ENCODE measurements around the gene SLC25A23.

Gene SLC25A23

DNA sequence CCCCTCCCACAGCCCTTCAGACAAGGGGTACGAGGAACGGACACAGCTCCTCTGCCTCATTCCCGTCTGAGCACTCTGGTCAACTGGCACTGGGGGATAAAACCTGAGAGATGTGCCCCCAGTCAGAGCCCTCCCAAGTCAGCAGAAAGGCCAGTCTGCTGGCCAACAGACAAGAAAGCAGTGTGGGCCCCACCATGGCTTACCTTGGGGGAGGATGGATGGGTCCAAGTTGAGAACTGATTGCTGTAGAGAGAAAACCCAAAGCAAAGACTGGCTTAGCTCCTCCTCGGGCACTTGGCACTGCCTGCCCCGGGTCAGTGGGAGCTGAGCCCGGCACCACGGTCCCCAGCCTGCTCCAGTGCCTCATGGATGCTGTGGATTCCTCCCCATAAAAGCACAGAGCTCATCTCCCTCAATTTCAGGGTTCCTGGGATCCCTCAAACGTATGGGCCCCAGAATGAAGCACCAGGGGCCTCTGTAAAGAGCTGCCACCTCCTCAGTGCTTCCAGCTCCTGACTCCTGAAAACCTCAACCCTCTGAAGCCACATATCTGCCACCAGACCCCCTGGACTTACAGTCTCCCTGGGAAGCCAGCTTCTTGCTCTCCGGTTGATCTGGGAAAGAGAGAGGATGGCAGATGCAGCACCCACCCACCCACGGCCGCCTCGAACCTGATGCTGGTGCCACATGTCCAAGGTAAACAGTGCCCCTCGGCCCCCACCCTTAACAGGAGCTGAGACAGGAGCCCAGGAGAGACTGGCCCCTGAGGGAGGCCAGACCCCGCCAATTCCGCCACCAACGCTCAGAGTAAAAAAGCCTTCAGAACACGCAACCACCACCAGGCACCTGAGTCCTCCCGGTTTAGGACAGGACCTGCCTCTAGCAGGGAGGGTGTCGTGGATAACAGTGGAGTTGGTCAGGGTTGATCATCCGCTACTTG lies 38.2 kb downstream of the SLC25A23 start:
- WGBS: 94% methylated on average over 20 of the region's 20 CpGs
- no peaks in the 10 kb centered on the region for H3K27me3 ChIP-seq (ENCODE audit: insufficient read depth, low read length)
- H3K4me3 ChIP-seq (ENCODE audit: low read length): no peak overlapping the region
- peaks cover 66% of the 10 kb centered on the region for H3K36me3 ChIP-seq (ENCODE audit: insufficient read depth, low read length)
- H3K9me3 ChIP-seq (ENCODE audit: insufficient read depth, low read depth, low read length): peaks cover 5% of the 10 kb centered on the region; the same call in 1 of the 2 replicates
- no peaks in the 10 kb centered on the region for H3K4me1 ChIP-seq (ENCODE audit: insufficient read depth, low read length)
- H3K9ac ChIP-seq (ENCODE audit: low read depth, low read length): no peak overlapping the region
- H3K27ac ChIP-seq (ENCODE audit: low read depth, low read length): no peak overlapping the region

DNA sequence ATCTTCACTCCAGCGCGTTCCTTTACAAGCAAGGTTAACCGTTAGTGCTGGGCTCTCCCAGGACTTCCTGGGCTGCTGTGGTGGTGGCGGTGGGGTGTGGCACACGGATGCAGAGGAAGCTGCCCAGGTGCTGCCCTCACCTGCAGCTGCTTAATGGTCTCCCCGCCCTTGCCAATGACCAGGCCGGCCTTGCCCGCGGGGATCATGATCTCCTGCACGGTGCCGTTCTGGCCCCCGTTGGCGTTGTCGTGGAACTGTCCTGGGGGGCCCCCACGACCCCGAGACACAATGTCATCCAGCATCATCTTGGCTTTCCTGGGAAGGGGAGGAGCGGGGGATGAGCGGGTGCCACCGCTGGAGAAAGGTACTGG lies 41.0 kb downstream of the SLC25A23 start:
- no peak overlapping the region for H3K4me3 ChIP-seq (ENCODE audit: low read length)
- H3K9ac ChIP-seq (ENCODE audit: low read depth, low read length): no peak overlapping the region
- H3K27me3 ChIP-seq (ENCODE audit: insufficient read depth, low read length): no peaks in the 10 kb centered on the region
- H3K9me3 ChIP-seq (ENCODE audit: insufficient read depth, low read depth, low read length): no peaks in the 10 kb centered on the region
- H3K27ac ChIP-seq (ENCODE audit: low read depth, low read length): no peak overlapping the region
- peaks cover 92% of the 10 kb centered on the region for H3K36me3 ChIP-seq (ENCODE audit: insufficient read depth, low read length)
- 96% methylated on average over 19 of the region's 19 CpGs for WGBS
- H3K4me1 ChIP-seq (ENCODE audit: insufficient read depth, low read length): no peaks in the 10 kb centered on the region

DNA sequence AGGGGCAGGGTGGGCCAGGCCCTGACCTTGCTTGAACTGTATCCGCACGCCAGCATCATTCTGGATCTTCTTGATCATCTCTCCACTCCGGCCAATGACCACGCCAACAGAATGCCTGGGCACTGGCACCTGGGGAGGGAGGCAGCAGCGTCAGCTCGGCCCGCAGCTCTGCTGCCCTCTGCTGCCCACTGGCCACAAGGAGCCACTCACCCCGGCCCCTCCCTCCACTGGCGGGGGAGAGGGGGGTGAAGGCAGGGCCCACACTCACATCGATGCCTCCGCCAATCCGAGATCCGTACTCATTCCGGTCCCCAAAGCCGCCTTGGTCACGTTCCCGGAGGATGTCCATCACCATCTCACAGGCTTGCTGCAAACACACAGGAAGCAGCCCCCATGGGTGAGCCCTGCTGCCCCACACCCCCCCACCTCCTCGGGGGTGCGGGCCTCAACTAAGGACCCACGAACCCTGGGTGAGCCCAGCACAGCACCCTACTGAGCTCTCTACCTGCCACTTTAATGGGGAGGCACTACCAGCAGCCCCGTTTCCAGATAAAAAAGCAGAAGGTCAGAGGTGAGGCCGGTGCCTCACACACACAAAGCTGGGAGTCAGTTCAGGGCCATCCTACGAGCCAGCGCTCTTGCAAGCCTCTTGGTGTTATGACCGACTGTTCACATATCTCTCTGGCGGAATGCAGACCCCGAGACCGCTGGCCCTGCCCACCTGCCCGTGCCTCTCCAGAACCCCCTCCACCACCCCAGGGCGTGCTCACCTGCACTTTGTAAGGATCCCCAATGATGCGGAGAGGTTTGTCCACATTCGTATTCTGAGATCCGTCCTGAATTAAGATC lies 41.7 kb downstream of the SLC25A23 start:
- Histone ChIP-seq H3K4me1 (ENCODE audit: insufficient read depth, low read length) (no peaks in the 10 kb centered on the region), H3K9ac (ENCODE audit: low read depth, low read length) (no peak overlapping the region), H3K36me3 (ENCODE audit: insufficient read depth, low read length) (peaks cover 94% of the 10 kb centered on the region), H3K4me3 (ENCODE audit: low read length) (no peak overlapping the region), H3K27ac (ENCODE audit: low read depth, low read length) (no peak overlapping the region), H3K9me3 (ENCODE audit: insufficient read depth, low read depth, low read length) (no peaks in the 10 kb centered on the region), H3K27me3 (ENCODE audit: insufficient read depth, low read length) (no peaks in the 10 kb centered on the region)
- 94% methylated on average over 33 of the region's 33 CpGs for WGBS

DNA sequence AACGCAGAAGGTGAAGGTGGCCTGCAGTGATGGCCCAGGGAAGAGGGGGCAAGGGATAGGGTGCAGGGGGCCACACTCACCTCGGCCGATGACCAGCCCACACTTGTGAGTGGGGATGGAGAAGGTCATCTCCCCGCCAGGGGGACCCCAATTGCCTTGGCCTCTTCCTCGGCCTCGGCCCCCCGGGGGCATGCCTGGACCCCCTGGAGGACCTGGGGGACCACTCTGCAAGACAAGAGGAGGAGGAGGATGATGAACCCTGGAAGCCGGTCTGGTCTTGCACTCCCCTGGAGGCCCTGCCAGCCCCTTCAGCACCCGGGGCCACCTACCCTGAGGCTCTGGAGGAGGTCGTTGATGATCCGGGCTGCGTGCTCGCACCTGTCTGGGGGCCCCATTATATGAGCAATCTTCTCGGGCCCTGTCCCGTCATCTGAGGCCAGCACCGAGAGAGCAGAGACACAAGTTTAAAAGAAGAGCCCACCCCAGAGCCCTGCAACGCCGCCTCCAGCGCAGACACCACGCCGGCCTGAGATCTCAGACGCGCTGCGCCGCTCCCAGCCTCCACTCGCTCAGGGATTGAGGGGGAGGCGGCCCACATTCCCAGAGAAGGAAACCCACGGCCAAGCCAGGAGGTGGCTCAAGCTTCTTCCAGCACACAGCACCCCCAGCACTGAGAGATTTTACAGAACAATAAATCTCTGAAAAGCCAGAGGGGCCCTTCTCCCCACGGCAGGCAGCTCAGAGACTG lies 42.8 kb downstream of the SLC25A23 start:
- H3K4me1 ChIP-seq (ENCODE audit: insufficient read depth, low read length): no peaks in the 10 kb centered on the region
- no peak overlapping the region for H3K9ac ChIP-seq (ENCODE audit: low read depth, low read length)
- peaks cover 83% of the 10 kb centered on the region for H3K36me3 ChIP-seq (ENCODE audit: insufficient read depth, low read length)
- H3K27me3 ChIP-seq (ENCODE audit: insufficient read depth, low read length): no peaks in the 10 kb centered on the region
- no peak overlapping the region for H3K27ac ChIP-seq (ENCODE audit: low read depth, low read length)
- 96% methylated on average over 29 of the region's 29 CpGs for WGBS
- no peaks in the 10 kb centered on the region for H3K9me3 ChIP-seq (ENCODE audit: insufficient read depth, low read depth, low read length)
- no peak overlapping the region for H3K4me3 ChIP-seq (ENCODE audit: low read length)

DNA sequence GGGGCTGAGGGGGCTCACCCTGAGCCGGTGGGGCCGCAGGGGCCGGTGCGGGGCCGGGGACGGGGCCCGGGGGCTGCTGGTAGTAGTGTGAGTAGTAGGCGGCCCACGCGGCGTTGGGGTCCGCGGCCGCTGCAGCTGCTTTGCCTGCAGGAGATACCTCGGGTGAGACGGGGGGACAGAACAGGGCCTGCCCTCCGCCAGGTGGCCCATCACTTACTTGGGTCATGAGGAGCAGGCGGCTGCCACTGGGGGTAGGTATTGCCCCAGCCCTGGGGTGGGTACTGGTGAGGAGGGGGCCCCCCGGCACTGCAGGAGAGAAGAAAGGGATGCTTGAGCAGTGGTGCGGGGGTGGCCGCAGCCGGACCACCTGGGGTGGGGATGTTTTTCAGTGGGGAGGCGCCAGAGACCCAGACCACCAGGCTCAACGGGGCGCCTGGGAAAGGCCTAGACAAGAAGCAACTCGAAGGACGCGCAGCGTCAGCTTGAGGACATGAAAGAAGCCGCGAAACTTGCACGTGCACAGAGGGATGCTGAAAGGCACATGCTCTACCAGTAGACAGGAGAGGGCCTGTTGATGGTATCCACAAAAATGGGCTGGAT lies 43.9 kb downstream of the SLC25A23 start:
- Histone ChIP-seq H3K27ac (ENCODE audit: low read depth, low read length) (no peak overlapping the region), H3K27me3 (ENCODE audit: insufficient read depth, low read length) (no peaks in the 10 kb centered on the region), H3K4me1 (ENCODE audit: insufficient read depth, low read length) (no peaks in the 10 kb centered on the region), H3K36me3 (ENCODE audit: insufficient read depth, low read length) (peaks cover 71% of the 10 kb centered on the region), H3K9me3 (ENCODE audit: insufficient read depth, low read depth, low read length) (no peaks in the 10 kb centered on the region), H3K9ac (ENCODE audit: low read depth, low read length) (no peak overlapping the region), H3K4me3 (ENCODE audit: low read length) (no peak overlapping the region)
- 96% methylated on average over 32 of the region's 32 CpGs for WGBS

DNA sequence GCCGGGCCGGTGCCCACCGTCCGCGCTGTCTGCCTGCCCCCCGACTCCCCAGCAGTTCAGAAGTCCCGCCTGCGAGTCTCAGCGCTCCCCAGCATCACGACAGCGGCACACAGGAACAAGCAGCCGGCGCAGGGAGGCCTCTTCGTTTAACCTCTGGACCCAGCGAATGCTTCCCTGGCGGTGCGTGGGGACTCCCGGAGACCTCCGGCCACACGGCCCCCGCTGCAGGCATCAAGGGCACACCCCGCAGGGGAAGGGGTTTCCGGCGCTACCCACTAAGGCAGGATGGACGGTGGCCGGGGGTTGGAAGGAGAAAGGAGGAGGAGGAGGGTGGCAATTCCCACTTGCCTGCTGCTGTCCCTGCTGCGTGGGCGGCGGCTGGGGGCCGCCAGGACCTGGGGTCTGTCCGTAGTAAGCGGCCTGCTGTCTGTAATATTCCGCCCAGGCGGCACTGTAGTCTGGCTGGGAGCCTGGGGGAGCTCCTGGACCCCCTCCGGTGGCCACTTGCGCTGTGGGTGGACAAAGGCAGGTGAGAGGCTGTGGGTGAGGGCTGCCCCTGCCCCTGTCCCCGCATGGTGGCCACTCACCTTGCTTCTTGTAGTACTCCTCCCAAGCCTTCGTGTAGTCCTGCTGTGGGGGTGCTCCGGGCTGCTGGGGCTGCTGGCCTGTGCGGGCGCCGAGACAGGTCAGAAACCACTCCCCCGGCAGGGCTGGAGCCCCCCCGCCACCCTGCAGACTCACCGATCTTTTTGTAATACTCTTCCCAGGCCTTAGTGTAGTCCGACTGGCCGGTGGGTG lies 44.6 kb downstream of the SLC25A23 start:
- Histone ChIP-seq H3K9ac (ENCODE audit: low read depth, low read length) (no peak overlapping the region), H3K4me1 (ENCODE audit: insufficient read depth, low read length) (no peaks in the 10 kb centered on the region), H3K9me3 (ENCODE audit: insufficient read depth, low read depth, low read length) (no peaks in the 10 kb centered on the region), H3K4me3 (ENCODE audit: low read length) (no peak overlapping the region), H3K36me3 (ENCODE audit: insufficient read depth, low read length) (peaks cover 64% of the 10 kb centered on the region), H3K27ac (ENCODE audit: low read depth, low read length) (no peak overlapping the region), H3K27me3 (ENCODE audit: insufficient read depth, low read length) (no peaks in the 10 kb centered on the region)
- WGBS: 96% methylated on average over 47 of the region's 47 CpGs

DNA sequence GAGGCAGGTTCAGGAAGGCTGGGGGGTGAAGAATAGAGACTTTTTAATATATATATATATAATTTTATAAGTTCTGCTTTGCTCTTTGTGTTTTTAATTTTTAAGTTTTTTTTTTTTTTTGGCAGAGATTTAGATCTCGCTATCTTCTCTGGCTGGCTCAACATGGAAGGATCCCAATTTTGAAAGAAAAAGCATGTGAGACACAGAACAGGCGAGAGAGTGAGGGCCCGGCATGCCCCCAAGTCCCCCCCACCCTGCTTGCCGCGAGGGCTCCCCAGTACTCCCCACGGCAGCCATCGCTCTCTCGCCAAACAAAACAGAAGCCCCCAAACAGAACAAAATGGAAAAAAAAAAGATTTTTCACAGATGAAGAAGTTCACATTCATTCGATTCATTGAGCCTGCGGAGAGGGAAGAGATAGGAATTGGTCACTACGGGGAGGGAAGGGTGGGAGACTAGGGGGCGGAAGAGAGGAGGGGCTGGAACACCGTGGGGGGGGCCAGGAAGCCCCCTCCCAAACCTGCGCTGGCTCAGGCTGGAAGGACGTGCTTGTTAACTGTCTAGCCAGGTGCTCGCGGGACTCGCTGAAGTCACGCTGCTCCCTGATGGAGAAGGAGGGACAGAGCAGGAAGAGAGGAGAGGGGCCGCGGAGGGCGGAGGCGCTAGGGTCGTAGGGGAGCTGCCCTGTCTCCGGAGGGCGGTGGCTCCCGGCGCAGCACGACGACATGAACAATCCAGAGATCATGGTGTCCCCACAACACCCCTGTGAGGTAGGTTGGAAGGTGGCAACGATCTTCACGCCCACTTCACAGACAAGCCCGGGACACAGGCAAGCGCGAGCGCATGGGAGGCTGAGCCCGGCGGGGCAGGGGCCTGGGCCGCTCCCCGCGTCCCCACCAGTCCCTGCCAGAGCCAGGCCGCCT lies 45.6 kb downstream of the SLC25A23 start:
- Histone ChIP-seq H3K9me3 (ENCODE audit: insufficient read depth, low read depth, low read length) (no peaks in the 10 kb centered on the region), H3K9ac (ENCODE audit: low read depth, low read length) (no peak overlapping the region), H3K4me1 (ENCODE audit: insufficient read depth, low read length) (no peaks in the 10 kb centered on the region), H3K27me3 (ENCODE audit: insufficient read depth, low read length) (no peaks in the 10 kb centered on the region), H3K36me3 (ENCODE audit: insufficient read depth, low read length) (peaks cover 54% of the 10 kb centered on the region), H3K4me3 (ENCODE audit: low read length) (no peak overlapping the region), H3K27ac (ENCODE audit: low read depth, low read length) (no peak overlapping the region)
- WGBS: 87% methylated on average over 42 of the region's 42 CpGs

DNA sequence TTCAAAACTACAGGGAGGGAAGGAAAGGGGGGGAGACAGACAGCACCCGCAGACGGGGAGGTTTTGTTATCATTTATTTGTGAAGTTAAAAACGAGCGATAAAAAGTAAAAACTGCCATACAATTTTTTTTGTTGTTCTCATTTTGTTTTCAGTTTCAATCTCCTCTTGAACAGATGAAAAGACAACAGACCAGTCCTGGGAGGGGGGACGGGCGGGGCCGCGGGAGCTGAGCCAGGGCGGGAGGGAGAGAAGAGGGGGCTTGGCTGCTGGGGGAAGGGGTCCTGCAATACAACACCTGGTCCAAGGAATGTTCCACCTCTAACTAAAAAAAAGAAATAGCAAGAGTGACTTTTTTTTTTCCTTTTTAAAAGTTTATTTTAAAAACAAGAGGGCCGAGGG lies 46.3 kb downstream of the SLC25A23 start:
- Histone ChIP-seq H3K27me3 (ENCODE audit: insufficient read depth, low read length) (no peaks in the 10 kb centered on the region), H3K4me3 (ENCODE audit: low read length) (no peak overlapping the region), H3K9ac (ENCODE audit: low read depth, low read length) (no peak overlapping the region), H3K36me3 (ENCODE audit: insufficient read depth, low read length) (peaks cover 47% of the 10 kb centered on the region), H3K9me3 (ENCODE audit: insufficient read depth, low read depth, low read length) (no peaks in the 10 kb centered on the region), H3K27ac (ENCODE audit: low read depth, low read length) (no peak overlapping the region), H3K4me1 (ENCODE audit: insufficient read depth, low read length) (no peaks in the 10 kb centered on the region)
- WGBS: 94% methylated on average over 3 of the region's 10 CpGs

DNA sequence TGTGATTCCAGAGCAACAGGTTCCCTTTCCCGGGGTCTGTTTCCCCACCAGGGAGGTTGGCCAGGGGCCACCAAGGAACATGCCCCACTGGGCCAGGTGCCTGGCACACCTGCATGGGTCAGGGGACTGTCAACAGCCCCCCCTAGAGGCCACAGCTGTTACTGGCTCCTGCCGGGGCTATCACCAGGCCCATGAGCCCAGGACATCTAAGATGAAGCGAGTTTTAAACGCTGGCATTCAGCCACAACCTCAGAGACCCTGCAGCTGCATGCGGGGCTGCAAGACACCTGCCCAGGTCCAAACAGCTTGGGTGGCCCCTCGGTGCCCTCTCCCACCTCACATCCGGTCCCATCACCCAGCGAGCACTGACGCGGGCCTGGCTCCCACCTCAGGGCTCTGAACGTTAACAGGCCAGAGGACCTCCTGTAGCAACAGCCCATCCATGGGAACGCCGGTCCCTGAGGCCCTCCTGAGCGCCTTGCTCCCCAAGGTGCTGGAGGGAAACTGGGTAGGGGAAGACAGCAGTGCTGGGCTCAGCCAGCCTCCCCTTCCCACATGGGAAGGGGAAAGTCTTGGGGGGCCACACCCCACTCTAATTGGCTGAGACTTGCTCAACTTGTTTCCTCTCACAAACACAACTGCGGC lies 47.0 kb downstream of the SLC25A23 start:
- peaks cover 40% of the 10 kb centered on the region for H3K36me3 ChIP-seq (ENCODE audit: insufficient read depth, low read length)
- no peak overlapping the region for H3K4me3 ChIP-seq (ENCODE audit: low read length)
- no peaks in the 10 kb centered on the region for H3K4me1 ChIP-seq (ENCODE audit: insufficient read depth, low read length)
- no peaks in the 10 kb centered on the region for H3K9me3 ChIP-seq (ENCODE audit: insufficient read depth, low read depth, low read length)
- no peak overlapping the region for H3K9ac ChIP-seq (ENCODE audit: low read depth, low read length)
- H3K27ac ChIP-seq (ENCODE audit: low read depth, low read length): peak overlapping the region; percentile 63; the same call in 1 of the 2 replicates
- H3K27me3 ChIP-seq (ENCODE audit: insufficient read depth, low read length): no peaks in the 10 kb centered on the region
- 80% methylated on average over 14 of the region's 15 CpGs for WGBS
